Measurements from ENCODE around the gene MAMLD1.

Gene MAMLD1

DNA sequence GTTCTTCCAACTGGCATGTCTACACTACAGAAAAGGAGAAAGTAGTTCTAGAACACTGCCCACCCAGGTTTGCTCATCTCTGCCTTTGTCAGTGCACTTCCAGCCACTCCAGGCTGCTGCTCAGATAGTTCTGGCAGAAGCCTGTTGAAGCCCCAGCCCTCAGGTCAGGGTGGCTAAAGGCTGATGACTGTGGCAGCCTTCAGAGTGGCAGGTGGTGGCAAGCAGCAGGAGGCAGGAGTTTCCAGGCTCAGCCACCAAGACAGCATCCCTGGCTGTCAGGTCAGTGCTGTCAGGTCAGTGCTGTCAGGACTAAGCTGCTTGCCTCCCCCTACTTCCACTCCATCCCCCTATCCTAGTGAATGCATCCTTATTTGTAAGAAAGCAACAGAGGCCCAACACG, 100.4 kb downstream of the MAMLD1 start:
- DNase-seq = no peak

GRCh38 chrX:150464001-150464400, 100.9 kb downstream of the MAMLD1 start:
- no peak for DNase-seq

GRCh38 chrX:150465326-150465725, 102.2 kb downstream of the MAMLD1 start:
- no peak for DNase-seq

- DNase-seq = no peak
These were observed 103.0 kb downstream of the MAMLD1 start for GRCh38 chrX:150465881-150466775.

DNA sequence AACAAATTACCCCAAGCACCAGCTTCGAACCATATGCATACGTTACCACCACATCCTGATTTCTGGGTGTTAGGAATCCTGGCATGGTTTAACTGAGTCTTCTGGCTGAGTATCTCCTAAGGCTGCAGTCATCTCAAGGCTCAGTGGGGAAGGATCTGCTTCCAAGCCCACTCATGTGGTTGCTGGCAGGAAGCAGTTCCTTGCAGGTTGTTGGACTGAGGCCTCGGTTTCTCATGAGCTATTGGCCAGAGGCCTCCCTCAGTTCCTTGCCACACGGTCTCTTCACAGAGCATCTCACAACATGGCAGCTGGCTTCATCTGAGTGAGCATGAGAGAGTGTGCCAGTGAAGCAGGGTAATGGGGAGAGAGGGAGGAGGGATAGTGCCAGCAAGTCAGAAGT, 109.2 kb downstream of the MAMLD1 start:
- DNase-seq = no peak

- no peak for DNase-seq
These were observed 110.3 kb downstream of the MAMLD1 start for GRCh38 chrX:150473371-150473770.

DNA sequence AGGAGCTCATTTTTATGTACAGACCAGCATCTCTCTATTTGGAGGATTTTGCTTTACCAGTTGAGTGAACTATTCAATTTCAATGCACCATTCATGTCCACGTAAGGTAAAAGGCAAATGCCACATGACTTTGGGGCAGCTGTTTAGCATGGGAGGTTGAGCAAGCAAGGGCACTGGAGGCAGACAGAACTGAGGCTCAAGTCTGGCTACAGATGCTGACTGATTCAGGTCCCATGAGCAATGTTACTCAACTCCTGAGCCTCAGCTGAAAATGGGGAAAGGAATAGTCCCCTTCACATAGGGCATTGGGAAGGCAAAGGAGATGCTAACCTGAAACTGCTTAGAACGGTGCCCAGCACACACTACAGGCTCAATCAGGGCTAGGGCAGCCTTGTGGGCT, 112.3 kb downstream of the MAMLD1 start:
- no peak for DNase-seq

- no peak for DNase-seq
These were observed 113.1 kb downstream of the MAMLD1 start for GRCh38 chrX:150476164-150476699.

- DNase-seq = peak; percentile 12
These were observed 114.3 kb downstream of the MAMLD1 start for GRCh38 chrX:150477371-150477770.

DNA sequence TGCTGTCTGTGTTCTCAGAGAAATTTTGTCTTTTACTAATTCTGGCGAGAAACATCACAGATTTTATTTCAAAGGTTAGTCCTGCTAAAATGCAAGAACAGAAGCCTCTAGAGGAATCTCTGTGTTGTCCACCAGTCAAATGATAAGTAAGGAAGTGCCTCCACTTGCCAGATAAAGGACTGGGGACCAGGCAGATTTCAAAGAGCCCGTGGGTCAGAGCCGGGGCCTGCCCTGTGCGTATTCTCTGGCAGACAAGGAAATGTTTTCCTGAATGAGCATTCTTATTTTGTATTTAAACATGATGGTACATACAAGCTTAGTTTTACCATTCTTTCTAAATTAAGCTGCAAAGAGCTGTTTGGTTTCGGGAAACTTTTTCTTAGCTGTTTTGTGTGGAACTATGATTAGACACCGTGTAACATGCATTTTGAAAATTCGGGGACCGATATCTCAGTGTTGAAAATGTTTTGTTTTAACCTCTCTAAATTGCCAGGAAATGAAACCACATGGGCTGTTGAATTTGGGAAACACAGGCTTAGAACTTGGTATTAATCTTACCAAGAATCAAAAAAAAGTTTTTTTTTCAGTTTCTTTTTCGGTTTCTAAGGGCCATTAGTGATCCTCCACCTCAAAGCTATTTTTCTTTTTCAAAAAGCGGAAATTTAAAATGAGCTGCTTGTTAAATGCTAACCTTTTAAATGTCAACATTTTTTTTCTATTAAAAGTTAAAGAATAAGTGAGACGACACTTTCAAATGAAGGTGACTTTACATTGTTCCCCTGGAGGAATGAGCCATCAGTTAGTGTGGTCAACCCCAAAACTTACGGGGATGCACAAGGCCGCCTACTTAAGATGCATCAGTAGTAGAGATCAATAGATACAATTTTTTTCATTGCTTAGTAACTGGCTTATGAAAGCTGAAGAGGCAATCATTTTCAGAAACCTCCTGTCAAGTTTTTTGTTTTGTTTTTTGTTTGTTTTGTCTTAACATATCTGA, 115.7 kb downstream of the MAMLD1 start:
- DNase-seq = no peak

- peak; percentile 5 for DNase-seq
These were observed 119.6 kb downstream of the MAMLD1 start for GRCh38 chrX:150482537-150483206.

GRCh38 chrX:150483356-150483985, 120.4 kb downstream of the MAMLD1 start:
- DNase-seq = no peak

- DNase-seq = peak; percentile 15
These were observed 122.9 kb downstream of the MAMLD1 start for GRCh38 chrX:150486011-150486410.

DNA sequence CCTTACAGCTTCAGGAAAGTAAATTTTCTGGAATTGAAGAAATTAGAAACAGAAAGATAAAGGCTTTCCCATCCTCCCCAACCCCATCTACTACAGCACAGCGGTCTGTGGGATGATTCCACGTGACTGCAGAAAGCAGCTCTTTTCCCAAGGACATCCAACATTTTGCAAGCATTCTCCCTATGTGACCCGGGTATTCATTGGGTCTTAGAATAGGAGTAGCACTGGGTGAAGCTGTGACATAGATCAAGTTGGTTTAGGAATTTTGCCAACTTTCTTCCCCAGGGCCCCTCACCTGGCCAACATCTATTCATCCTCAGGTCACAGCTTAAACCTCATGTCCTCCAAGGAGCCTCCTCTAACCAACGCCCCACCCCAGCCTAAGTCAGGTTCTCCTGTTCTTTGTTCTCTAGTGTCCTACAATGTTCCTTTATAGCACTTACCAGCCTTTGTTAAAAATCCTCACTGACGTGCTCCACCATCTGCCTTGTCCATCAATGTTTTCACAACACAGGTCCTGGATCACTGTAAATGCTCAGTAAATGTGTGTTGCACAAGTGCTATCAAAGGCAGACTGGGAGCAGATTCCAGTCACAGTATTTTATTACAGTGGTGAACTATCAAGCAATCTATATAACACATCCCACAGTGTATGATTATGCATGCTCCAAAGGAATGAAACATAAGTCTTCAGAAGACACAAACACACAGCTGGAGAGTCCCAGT, 124.4 kb downstream of the MAMLD1 start:
- no peak for DNase-seq

DNA sequence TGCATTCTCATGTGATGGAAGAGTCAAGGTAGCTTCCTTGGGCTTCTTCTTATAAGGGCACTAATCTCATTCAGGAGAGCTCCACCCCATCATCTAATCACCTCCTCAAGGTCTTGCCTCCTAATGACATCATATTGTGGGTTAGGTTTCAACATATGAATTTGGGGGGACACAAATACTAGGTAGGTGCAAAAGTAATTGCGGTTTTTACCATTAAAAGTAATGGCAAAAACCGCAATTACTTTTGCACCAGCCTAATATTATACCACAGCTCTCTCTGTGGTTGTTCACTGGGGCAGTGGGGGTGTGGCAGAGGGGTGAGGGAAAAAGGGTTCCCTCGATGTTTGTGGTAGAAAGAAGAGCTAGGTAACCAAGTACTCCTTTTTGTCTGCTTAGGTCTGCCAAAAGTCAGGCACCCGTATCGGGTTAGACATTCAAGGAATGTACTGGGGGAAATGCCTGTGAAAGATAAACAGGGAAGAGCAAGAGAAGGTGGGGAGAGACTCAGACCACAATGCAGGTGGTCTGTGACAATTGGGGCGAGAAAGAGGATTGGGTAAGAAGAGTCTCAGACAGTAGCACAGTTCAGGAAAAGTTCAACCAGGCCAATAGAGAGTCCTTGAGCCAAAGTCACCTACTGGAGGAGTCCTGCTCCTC, 126.4 kb downstream of the MAMLD1 start:
- no peak for DNase-seq

DNA sequence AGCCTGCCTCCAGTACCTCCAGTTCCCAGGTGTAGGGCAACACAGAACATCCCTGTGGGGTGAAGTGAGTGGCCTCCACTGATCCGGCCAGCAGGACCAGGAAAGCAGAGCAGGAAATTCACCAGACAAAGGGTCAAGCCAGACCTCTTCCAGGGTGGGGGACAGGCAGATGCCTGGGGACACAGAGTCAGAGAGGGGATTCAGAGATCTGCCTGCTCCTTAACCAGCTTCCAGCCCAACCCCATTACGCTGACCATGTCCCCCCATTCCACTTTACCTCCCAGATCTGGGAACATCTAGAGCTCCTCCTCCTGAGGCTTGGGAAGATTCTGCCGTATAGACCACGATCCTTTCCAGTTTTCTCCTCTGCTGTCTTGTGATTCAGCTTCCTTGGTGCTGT, 132.4 kb downstream of the MAMLD1 start:
- no peak for DNase-seq

GRCh38 chrX:150499240-150499639, 136.1 kb downstream of the MAMLD1 start:
- no peak for DNase-seq

GRCh38 chrX:150502091-150502490, 139.0 kb downstream of the MAMLD1 start:
- no peak for DNase-seq

DNA sequence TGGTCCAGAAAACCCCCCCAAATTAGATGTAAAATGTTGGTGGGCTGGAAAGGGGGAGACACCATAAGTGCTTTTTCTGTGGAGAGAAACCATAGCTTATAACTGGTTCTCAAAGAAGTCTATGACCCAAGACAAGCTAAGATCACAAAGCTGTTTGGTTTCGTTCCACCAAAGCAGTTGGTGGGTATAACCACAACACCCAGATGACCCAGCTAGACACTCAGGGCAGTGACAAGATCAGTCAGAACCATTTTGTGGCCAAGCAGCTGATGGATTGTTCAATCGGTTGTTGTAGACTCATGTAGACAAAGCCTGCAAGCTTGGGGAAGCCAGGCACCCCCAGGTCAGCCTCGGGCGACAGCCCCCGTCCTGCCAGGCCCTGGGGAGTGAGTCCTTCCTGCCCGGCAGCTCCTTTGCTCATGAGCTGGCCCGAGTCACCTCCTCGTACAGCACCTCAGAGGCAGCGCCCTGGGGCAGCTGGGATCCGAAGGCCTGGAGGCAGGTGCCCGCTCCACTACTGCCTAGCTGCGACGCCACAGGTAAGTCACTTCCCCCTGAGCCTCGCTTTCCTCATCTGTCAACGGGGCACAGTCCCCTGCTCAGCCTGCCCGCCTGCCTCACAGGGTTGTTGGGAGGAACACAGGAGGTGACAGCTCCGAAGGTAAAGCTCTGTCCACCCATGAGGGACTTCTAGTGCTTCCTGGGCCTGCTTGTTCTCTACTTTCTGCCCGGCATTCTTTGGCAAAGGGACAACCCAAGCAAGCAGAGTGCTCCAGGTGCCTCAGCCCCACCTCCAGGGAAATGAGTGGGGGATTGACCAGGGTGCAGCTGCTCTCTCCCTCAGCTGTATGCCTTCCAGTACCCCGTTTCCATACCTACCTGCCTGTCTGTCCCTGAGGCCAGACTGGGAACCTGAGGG, 140.1 kb downstream of the MAMLD1 start:
- DNase-seq = no peak

DNA sequence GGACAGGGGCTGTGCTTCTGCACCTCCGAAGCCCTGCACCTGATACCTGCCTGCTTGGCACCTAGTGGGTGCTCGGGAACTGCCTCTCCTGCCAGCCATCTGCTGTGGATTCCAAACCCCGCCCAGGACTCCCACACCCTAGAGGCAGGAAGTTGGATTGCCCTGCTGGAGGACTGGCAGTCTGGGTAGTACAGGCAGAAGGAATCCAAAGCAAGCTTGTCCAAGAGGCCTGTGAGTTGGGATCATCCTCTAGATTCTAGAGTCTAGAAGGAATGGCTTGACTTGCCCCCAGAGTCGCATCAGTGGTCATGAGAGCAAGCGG, 140.7 kb downstream of the MAMLD1 start:
- no peak for DNase-seq
